Tibial artery (tissue), 4 donors: ENCODE results near the gene UCP3.

ENCODE experiments used
- DNase-seq, 2 donors: peaks; one replicate each; pipeline ENCODE4 v3.0.0-alpha.2; 2019
- H3K27ac ChIP-seq, 2 donors: fragments of 200-600 bp; sonication (generic) in 1 of 2; 1 replicate in 1 of 2; 2 replicates in 1 of 2; pipeline ENCODE4 v1.5.1; 2018 to 2019; ENCODE audit warnings: mild to moderate bottlenecking in 1 of 2
- H3K27me3 ChIP-seq, 2 donors: fragments of 200-600 bp; sonication (generic) in 1 of 2; one replicate each; pipeline versions ENCODE4 v1.5.1 to v1.6.0; 2016 to 2019
- H3K36me3 ChIP-seq, 3 donors: fragments of 200-600 bp; sonication (generic) in 2 of 3; one replicate each; pipeline ENCODE4 v1.5.1; 2016 to 2019; ENCODE audit warnings: mild to moderate bottlenecking in 2 of 3
- H3K4me1 ChIP-seq, 4 donors: fragments of 200-600 bp; sonication (generic) in 2 of 4; 1 replicate in 3 of 4; 2 replicates in 1 of 4; pipeline ENCODE4 v1.5.1; 2016 to 2019
- H3K4me3 ChIP-seq, 2 donors: fragments of 200-600 bp; sonication (generic) in 1 of 2; 1 replicate in 1 of 2; 2 replicates in 1 of 2; pipeline ENCODE4 v1.5.1; 2018 to 2019; ENCODE audit warnings: mild to moderate bottlenecking in 2 of 2
- H3K9me3 ChIP-seq, 3 donors: fragments of 200-600 bp; sonication (generic) in 1 of 3; one replicate each; pipeline ENCODE4 v1.5.1; 2016 to 2019
- CTCF ChIP-seq, 2 experiments: fragments of 200-600 bp in 1 of 2; fragments of 450-650 bp in 1 of 2; IDR thresholded peaks; one replicate each; pipeline ENCODE4 v1.5.1; 2017 to 2019; ENCODE audit warnings: antibody characterized with exemption in 2 of 2, mild to moderate bottlenecking in 1 of 2, moderate library complexity in 1 of 2
- intact Hi-C: fragments of 100-400 bp; cut with DNase I; formaldehyde crosslinking; loops from one replicate; pipeline ENCODE4 v1.15.0; 2023; ENCODE audit warnings: low total_unique reads

The UCP3 gene

GRCh38 chr11:74008373-74009229 is at the start of gene UCP3:
Gene UCP3, minus strand, starts transcription at chr11:74009085. Its CDS starts 2,043 bp downstream, at chr11:74007042.
- Histone ChIP-seq H3K36me3 (peaks cover 7 to 52% (median 14%) of the 10 kb centered on the region in 3 donors), H3K27ac (no peak within 1 kb of the TSS), H3K4me1 (no peaks in the 10 kb centered on the region), H3K4me3 (no peak within 1 kb of the TSS), H3K9me3 (no peaks in the 10 kb centered on the region), H3K27me3 (no peaks in the 10 kb centered on the region)
- TF ChIP-seq CTCF (IDR thresholded peaks at IDR 0.05) = no peak
- intact Hi-C loops = no loop called here
- no peak for DNase-seq

GRCh38 chr11:74057249-74058151 is 48.6 kb upstream of the UCP3 start:
- Histone ChIP-seq H3K4me3 (no peak overlapping the region), H3K36me3 (peaks cover 5 to 40% (median 17%) of the 10 kb centered on the region in 3 donors), H3K9me3 (no peaks in the 10 kb centered on the region), H3K27me3 (no peaks in the 10 kb centered on the region), H3K4me1 (no peaks in the 10 kb centered on the region), H3K27ac (no peak overlapping the region)
- DNase-seq = no peak
- intact Hi-C loops = no loop called here
- no peak for TF ChIP-seq CTCF (IDR thresholded peaks at IDR 0.05)

GRCh38 chr11:74055938-74056337 is 47.1 kb upstream of the UCP3 start:
- Histone ChIP-seq H3K9me3 (no peaks in the 10 kb centered on the region), H3K27me3 (no peaks in the 10 kb centered on the region), H3K36me3 (peaks cover 5 to 40% (median 17%) of the 10 kb centered on the region in 3 donors), H3K4me1 (no peaks in the 10 kb centered on the region), H3K4me3 (no peak overlapping the region), H3K27ac (no peak overlapping the region)
- intact Hi-C loops = no loop called here
- no peak for DNase-seq
- TF ChIP-seq CTCF (IDR thresholded peaks at IDR 0.05) = no peak

GRCh38 chr11:74050465-74050864 is 41.6 kb upstream of the UCP3 start:
- H3K27ac ChIP-seq = no peak overlapping the region
- TF ChIP-seq CTCF (IDR thresholded peaks at IDR 0.05) = no peak
- intact Hi-C loops = no loop called here
- H3K4me3 ChIP-seq = no peak overlapping the region
- no peak for DNase-seq
- peaks cover 22 to 52% (median 22%) of the 10 kb centered on the region in 3 donors for H3K36me3 ChIP-seq
- H3K4me1 ChIP-seq = no peaks in the 10 kb centered on the region
- no peaks in the 10 kb centered on the region for H3K27me3 ChIP-seq
- H3K9me3 ChIP-seq = no peaks in the 10 kb centered on the region

- Histone ChIP-seq H3K27ac (no peak overlapping the region), H3K27me3 (no peaks in the 10 kb centered on the region), H3K4me1 (no peaks in the 10 kb centered on the region), H3K4me3 (no peak overlapping the region), H3K36me3 (peaks cover 22 to 47% (median 22%) of the 10 kb centered on the region in 3 donors), H3K9me3 (no peaks in the 10 kb centered on the region)
- DNase-seq = no peak
- intact Hi-C loops = no loop called here
- TF ChIP-seq CTCF (IDR thresholded peaks at IDR 0.05) = no peak
Measured at GRCh38 chr11:74048993-74049392, 40.1 kb upstream of the UCP3 start.
